DMS153 treated with DMSO at 0.1 percent for 48 hours (cell line): ENCODE results near the gene ZBTB22.
A peak's percentile ranks its signal among the peaks of the same experiment; 100 is the strongest.

Source experiments
- DNase-seq: peaks from one replicate; lab custom pipeline; 2025; ENCODE audit not compliant: unreplicated experiment; lab: John Stamatoyannopoulos, UW

ZBTB22 gene

DNA sequence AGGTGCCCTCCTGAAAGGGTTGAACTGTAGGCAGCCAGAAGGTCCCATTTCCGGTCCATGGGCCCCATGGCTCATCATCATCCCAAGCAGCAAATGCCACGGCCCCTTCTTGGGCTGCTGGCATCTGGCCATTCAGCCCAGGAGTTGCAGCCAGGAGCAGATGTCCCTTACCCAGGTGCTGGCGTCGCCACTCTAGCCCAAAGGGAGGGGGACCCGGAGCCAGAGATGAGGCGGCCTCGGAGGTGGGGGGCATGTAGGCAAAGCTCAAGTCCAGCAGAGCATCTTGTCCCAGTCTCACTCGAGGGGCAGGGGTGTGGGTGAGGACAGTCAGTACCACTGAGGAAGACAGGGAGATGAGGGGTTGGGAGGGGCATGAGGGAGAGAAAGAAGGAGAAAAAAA, 12.5 kb downstream of the ZBTB22 start:
- no peak for DNase-seq

DNA sequence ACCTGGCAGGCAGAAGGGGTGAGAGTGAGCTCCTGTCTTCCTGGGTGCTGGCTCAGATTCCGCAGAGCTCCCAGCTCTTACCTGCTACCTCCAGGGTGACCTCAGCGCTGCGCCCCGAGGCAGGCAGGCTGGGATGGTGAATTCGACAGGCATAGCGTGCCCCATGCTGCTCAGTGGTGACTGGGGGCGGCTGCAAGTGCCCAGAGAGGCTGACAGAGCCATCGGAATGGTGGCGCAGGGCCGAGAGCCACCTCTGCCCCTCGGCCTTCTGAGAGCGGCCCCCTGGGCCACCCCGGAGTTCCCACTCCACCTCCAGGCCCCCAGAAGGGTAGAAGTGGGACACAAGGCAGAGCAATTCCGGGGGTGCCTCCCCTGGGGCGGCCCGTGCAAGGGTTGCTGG, 13.3 kb downstream of the ZBTB22 start:
- DNase-seq, result no peak

DNA sequence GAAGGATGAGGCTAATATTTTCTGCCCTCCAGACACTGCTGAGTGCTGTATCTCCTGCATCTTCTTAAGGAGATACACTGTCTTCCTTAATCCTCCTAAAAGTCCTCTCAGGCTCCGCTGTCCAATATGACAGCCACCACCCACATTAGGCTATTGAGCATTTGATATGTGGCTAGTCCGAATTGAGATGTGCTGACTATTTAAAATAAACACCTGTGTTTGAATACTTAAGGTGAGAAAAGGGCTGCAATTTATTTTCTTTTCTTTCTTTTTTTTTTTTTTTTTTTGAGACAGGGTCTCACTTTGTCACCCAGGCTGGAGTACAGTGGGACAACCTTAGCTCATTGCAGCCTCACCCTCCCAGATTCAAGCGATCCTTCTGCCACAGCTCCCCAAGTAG, 15.7 kb downstream of the ZBTB22 start:
- no peak for DNase-seq

DNA sequence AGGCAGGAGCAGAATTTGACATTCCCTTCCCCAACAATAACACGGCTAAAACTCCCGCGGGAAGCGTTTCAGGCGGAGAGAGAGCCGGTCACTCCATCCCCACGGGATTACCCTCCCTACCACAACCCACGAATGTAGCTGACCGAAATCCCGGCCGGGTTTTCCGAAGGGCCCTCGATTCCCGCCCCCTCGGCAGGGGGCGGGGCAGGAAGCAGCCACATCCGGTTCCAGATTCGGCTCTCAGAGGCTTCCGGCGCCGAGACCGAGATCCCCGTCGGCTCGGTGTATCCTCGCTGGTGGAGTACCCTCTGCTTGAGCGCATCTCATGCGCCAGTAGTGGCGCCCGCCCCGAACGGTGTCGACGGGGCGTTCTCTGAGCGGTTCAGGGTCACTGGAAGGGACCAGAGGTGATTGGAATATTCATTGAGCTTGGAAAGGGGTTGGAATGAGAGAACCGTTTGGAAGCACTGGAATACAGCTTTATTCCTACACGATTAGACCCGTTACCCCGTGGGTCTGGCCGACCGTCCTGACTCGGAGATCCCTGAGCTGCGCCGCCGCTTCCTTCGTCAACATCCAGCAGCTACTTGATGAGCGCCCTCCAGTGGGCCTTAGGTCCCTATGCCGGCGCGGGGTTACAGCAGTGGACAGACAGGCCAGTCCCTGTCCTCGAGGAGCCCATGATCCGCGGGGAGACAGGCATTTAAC, 18.2 kb downstream of the ZBTB22 start:
- peak; percentile 90 for DNase-seq

DNA sequence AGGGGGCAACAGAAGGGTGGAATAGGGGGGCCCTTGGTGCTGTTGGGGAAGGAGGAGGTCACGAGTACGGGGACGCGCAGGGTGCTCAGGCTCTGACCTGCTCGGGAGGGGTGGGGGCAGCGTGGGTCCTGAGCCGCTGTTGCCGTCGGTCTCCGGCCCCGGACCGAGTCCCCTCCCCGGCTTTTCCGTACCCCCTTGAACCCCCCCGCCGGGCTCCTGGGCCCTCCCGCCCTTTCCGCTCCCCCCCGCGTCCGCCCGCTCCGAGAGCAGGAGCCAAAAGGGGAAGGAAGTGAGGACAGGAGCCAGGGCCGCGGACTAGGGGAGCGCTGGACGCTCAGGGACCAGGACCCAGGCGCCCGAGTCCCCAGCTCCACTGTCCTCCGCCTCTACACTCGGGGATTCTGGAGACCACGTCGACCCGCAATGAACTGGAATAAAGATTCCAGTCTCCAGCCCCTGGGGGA, 18.7 kb downstream of the ZBTB22 start, which contains the start of gene RGL2:
TSS of gene RGL2 (minus strand) at position 170 of the 464 bp plus-strand sequence. CDS start 332 bp downstream, outside the sequence.
- DNase-seq, result peak; percentile 60

DNA sequence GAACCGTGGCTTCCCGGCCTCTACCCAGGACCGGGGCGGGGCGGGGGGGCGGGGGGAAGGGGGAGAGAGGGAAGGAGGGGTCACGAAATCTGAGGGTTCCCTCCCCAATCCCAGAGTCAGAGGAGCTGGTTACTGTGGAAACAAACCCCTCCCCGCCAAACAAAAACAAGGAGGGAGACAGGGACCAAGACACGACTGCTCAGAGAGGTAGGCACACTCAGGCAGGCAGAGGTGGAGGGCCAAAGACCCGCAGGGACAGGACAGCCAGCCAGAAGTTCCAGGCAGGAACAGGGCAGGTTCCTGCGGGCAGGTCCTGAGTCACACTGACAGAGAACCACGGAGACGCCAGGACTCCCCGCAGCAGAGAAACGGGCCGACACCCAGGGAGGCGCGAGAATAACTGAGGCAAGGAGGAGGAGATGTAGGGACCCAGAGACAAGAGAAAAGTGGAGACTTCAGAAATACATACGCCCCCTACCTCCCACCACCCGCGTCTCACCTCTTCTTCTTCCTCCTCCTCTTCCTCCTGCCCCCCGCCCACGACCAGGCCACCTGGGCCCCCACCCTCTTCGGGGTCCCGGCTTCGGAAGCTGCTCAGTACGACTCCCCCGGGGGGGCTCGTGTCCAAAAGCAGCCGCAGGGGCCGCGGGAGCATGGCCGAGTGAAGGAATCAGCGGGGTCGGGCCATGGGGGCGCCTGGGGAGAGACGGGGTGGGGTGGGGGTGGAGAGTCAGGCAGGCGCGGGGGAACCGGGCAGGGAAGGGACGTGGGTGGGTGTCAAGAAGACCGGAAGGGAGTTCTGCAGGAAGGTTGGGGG, 19.4 kb downstream of the ZBTB22 start:
- peak; percentile 20 for DNase-seq

DNA sequence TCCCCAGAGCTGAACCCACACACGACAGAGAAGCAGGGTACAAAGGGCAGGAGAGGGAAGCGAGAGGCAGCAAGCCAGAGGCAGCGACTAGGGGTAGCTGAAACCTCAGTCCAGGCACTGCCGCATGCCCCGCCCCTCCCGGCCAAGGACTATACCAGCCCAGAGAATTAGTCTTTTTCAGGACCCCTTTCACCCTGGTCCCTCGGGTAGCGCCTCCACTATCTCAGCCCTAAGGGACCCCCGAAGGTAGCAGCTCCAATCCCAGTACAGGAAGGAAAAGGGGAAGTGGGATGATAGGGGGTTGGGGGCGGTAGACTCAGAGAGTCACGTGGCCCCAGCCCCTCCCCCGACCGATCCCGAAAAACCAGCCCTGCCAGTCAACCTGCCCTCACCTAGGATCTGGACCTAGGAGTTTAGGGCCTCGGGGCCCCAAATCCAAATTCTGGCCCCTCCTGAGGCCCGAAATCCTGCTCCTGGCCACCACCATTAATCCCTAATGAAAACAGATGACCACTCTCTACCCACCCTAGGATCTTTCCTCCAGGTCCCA, 20.1 kb downstream of the ZBTB22 start:
- DNase-seq, result no peak

DNA sequence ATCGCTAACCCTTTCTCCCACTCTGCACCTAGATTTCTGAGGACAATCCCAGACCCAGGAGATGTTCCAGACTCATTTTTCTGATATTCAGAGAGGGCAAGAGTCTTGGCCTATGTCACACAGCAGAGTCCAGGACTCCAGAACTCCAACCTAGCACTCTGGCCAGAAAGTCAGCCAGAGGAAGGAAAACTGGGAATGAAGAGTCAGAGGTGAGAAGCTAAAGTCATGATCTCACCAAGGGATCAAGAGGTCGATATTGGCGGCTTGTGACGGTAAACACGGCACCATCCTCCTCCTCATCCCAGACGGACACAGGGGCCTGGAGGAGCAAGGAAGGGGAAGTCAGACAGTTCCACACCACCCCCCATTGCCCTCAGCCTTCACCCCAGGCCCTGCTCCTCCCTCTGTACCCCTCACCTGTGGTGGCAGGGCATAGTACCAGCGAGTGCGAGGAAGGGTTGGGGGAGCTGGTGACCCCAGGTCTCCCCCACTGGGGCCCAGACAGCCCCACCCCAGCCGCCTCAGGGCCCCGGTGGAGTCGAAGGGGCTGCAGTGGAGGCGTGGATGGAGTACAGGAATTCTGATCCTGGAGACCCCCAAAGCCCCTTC, 20.6 kb downstream of the ZBTB22 start:
- no peak for DNase-seq

DNA sequence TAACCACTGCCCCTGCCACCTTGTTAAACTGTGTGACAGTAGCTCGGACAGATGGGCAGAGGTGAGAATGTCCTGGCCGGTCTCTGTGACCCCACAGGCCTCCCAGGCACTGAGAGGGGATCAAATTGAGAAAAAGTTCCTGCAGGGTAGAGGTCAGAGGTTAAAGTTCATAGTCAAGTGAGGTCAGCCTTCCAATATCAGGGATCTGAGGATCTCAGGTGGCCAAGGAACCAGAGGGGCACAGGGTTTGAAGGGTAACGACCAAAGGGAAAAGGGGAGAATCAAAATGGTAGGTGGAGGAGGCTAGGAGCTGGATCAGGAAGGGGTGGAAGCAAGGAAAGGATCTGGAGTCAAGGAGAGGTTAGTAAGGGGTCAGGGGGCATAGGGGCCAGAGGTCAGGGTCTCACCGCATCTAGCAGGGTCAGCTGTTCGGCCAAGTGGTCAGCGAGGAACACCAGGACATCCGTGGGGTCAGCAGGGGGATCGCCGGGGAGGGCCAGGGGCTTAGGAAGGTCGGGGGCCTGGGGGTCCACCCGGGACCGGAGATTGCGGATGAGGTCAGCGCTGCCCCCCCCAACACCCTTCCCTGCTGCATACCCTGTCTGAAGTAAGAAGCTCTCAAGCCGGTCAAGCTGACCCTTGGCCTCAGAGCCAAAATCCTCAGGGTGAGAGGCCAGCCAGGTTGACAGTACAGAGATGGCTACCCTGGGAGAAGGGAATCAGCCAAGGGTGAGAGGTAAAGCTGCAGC, 21.7 kb downstream of the ZBTB22 start:
- no peak for DNase-seq

DNA sequence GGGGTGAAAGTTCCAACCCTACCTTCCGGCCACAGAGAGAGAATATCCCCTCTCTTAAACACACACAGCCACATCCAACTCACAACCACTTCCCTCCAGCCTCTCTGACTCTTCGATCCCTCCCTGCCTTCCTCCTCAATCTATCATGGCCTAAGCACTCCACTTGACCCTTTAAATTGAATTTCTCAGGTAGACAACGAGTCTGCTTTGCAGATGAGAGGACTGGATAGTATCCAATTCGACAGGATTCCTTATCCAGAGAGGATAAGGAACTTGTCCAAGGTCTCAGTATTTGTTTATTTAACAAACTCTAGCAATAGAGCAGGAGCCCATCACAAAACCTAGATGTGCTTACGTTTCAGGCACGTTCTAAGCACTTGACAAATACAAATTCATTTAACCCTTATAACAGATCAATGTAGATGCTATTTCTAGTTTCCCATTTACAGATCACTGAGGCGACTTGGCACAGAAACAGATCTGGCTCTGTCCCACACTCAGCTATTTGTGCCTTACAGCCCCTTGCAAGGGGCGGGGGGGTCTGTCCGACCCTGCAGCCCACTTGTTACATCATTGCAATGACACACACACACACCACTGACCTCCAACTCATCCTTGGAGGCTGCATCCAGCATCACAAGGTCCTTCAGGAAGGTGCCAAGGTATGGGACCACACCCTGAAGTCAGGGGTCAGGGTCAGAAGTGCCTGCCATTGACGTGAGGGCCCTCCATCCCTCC, 23.3 kb downstream of the ZBTB22 start:
- no peak for DNase-seq

DNA sequence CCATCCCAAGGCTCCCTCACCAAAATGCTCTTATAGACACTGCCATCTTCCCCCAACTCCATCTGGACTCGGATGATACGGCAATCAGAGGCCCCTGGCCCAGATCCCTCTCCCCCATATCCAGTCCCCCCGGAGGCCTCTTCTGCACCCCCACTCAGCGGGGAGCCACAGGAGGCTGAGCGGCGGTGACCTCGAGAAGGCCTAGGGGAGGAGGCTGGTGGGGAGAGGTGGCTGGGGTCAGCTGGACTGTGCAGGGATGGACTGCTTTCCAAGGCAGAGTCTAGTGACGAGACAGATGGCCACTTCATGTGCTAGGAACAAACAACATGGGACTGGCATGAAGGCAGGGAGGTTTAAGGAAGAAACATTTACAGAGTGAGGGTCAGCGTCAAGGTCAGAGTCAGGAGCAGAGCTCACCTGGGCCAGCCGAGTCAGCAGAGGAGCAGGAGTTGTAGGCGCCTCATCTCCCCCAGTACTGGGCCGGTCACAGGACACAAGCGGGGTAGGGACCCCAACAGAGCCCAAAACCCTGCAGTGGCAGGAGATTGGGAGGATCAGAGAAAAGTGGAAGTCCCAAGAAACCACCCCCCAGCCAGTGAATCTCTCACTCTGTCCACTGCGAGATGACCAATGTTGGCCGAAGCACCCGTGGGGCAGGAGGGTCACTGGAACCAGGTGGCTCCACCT, 24.4 kb downstream of the ZBTB22 start:
- DNase-seq, result no peak

DNA sequence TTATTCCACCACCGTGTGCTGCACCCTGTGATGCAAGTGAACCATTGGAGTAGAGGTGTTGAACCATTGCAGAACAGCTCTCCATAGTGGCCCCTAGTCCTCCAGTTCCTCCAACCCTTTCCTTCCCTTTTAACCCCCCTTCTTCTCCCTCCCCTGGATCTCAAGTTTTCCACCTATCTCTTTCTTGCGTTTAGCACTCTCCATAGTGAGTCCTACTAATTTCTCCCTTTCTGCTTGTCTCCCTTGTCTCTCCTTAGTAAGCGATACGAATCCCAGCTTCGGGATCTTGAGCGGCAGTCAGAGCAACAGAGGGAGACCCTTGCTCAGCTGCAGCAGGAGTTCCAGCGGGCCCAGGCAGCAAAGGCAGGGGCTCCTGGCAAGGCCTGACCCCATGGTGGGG, 27.1 kb downstream of the ZBTB22 start:
- no peak for DNase-seq

DNA sequence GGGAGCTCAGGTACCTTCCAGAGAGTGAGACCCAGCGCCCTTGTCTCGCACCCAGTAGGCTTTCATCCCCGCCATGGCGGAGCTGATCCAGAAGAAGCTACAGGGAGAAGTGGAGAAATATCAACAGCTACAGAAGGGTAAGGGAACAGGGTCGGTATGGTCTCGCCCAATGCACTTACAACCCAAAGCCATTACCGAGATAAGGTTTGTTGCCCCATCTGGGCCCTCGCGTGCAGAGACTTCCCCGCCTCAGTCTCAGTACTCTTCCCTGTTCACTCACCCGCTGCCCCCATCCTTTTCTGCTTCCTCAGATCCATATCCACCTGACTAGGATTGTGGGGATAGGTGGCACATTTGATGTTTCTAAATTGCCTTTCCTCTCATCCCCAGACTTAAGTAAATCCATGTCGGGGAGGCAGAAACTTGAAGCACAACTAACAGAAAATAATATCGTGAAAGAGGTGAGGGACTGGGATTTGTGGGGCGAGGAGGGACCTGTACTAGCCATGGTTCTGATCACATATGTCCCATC, 27.7 kb downstream of the ZBTB22 start:
- DNase-seq, result no peak

DNA sequence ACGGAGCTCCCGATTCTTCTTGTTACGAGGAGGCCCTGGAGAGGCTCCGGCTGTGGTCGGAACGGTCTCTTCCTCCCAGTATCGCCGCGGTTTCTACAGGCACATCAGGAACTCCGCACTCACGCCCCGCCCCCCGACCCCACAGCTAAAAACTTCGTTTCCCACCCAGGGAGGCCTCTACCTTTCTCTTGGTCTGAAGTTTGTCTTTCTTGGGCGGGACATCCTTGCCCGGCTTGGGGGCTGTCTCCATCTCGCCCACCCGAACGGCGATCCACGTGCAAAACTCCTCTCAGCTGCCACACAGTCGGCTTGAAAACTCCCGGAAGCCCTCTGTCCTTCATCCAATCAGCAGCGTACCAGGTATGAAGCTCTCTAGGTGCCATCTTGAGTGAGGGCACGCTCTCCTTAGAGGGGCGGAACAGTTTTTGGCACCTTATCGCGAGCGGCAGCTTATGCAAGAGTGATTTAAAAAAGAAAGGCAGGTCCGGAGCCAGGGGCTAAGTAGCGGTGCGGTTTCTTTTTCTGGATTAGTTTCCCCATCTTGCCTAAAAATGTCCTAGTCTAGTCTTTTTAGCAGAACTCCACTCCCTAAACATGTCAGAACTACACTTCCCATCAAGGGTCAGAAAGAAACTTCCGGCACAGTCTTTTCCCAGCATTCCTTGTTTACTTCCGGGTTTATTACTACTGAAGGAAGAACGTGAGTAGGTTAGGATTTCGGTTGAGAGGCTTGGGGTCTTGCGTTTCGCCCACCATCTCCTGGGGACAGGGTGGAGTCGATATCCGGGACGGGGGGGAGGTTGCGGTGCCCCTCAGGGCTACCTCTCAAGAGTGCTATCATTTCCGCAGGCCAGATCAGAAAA, 28.4 kb downstream of the ZBTB22 start, which contains the start of the genes PFDN6 and WDR46:
TSS of gene PFDN6 (plus strand) at position 681 of the 863 bp plus-strand sequence. CDS start 256 bp downstream, outside the sequence.
TSS of gene WDR46 (minus strand) at position 319 of the 863 bp plus-strand sequence. CDS start at position 250, 69 bp downstream.
- DNase-seq, result peak; percentile 92

DNA sequence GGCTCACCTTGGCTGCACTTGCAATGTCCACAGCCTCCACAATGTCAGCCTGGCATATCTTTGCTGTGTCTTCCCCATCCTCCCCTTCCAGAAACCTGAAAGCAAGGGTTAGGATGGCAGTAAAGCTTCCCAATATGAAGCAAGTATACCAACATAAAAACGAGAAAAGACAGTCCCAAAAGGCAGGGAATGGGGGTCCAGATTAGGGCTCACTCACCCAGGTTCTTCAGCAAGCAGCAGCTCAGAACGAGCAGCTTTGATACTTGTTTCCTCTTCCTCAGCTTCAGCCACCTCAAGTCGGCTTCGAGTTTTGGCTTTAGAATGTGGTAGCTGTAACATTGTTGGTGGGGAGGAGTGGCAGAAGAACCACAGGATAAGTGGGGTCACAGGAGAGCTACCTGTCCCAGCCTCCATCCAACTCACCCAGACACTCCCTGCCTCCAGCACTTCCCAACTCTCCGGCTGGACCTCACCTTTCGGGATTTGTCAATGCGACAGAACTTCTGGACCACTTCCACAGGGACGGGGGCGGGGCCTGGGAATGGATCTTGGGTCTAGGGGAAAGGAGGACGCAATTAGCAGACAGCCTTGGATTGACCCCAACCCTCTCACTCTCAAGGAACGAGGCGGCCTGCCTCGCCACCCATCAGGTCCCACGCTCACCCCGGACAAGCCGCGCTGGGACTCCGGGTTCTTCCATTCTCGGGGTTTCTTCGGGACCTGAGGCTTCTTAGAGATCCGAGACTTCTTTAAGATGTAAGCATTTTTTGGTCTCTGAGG, 29.2 kb downstream of the ZBTB22 start:
- no peak for DNase-seq

DNA sequence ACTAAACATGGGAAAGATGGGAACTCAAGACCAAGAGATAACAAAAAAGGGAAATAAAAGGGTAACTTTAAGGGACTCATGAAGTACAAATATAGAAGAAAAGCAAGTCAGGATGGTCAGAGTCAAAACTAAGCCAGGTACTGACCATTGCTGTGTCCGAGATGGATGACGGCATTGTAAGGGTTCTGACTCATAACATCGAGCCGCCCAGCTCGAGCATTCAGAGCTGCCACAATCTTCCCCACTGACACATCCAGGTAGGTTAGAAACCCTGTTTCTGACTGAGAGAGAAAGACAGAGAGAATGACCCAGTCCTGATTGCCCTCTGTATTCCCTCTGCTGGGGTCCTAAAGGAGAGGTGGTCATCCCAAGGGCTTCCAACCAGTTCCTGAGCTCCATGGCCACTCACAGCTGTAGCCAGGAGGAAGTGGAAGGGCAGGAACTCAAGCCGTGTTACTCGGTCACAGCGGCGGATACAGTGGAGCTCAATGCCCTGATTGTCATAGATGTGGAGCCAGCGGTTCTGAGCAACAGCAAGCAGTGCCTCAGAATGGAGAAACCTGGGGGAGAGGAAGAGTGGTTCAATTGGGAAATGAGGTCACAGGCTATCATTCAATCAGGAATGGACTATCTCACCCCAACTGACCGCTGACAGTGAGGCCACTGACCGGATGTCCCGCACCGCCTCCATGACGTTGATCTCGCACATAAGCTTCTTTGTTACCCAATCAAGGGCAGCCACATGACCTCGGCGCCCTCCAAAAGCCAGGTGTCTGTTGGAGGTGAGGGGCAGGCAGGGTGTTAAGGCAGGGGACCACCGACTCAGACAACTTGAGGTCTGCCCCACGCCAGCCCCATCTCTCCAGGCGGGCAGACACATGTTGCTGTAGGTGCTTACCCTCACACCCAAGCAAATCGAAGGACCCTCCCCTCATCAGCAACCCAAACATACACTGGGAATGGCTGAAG, 30.3 kb downstream of the ZBTB22 start:
- DNase-seq, result no peak
